ENCODE data around the gene SLC25A21.

Gene SLC25A21

DNA sequence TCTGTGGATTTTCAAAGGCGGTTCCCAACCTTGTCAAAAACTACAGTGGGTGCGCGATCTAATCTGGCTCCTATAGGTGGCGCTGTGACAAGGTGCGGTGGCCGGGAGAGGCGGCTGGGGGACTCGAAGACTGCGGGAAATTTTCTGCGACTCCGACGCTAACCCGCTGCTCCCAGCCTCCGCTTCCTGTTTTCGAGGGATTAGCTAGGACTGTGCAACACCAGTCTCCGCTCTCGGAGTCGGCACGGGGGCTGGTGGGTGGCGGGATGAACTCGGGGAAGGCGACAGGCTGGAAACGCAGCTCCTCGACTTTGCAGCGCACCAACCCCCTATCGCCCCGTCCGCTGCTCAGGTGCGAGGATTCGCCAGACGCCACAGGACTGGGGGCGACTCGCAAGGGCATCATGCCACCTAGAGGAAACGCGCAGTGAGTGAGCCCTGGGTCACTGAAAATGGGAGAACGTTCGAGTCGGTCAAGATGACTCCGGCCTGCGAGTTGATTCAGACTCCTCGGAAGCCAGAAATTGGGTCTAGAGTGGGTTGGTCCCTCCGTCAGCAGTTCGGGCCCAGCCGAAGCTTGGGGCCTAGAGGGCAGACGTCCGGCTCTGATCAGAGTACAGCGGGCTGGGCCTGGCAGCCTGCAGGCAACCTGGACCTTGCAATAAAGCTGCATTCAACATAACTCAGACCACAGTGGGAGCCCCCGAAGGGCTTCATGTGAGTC is 516.3 kb downstream of the SLC25A21 start:
- H3K4me3 ChIP-seq (replicated peaks; ENCODE audit: low read depth, low read length) = 0 out of 2 replicates have a peak overlapping the region, but pooled peaks have one; percentile 4
- H3K27me3 ChIP-seq (replicated peaks; ENCODE audit: control insufficient read depth, insufficient read depth, low read length) = peaks cover 1% of the 10 kb centered on the region
- DNase-seq (ENCODE audit: extremely low read depth, insufficient read length) = no peak
- TF ChIP-seq, protein P1, sequence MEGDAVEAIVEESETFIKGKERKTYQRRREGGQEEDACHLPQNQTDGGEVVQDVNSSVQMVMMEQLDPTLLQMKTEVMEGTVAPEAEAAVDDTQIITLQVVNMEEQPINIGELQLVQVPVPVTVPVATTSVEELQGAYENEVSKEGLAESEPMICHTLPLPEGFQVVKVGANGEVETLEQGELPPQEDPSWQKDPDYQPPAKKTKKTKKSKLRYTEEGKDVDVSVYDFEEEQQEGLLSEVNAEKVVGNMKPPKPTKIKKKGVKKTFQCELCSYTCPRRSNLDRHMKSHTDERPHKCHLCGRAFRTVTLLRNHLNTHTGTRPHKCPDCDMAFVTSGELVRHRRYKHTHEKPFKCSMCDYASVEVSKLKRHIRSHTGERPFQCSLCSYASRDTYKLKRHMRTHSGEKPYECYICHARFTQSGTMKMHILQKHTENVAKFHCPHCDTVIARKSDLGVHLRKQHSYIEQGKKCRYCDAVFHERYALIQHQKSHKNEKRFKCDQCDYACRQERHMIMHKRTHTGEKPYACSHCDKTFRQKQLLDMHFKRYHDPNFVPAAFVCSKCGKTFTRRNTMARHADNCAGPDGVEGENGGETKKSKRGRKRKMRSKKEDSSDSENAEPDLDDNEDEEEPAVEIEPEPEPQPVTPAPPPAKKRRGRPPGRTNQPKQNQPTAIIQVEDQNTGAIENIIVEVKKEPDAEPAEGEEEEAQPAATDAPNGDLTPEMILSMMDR (IDR thresholded peaks at IDR 0.05; ENCODE audit: insufficient read depth, low read length, poor library complexity, severe bottlenecking) = peak; percentile 60
- H3K36me3 ChIP-seq (ENCODE audit: control insufficient read depth, insufficient read depth, low read length) = no peaks in the 10 kb centered on the region

- no peak for DNase-seq (ENCODE audit: extremely low read depth, insufficient read length)
- Histone ChIP-seq H3K27me3 (replicated peaks; ENCODE audit: control insufficient read depth, insufficient read depth, low read length) (peaks cover 1% of the 10 kb centered on the region), H3K36me3 (ENCODE audit: control insufficient read depth, insufficient read depth, low read length) (no peaks in the 10 kb centered on the region), H3K4me3 (replicated peaks; ENCODE audit: low read depth, low read length) (no peak overlapping the region)
- TF ChIP-seq, protein P1 (IDR thresholded peaks at IDR 0.05; ENCODE audit: insufficient read depth, low read length, poor library complexity, severe bottlenecking) = no peak
These were observed 516.8 kb downstream of the SLC25A21 start for GRCh38 chr14:36655571-36655962.

- TF ChIP-seq, protein P1 (IDR thresholded peaks at IDR 0.05; ENCODE audit: insufficient read depth, low read length, poor library complexity, severe bottlenecking) = no peak
- no peak overlapping the region for H3K4me3 ChIP-seq (replicated peaks; ENCODE audit: low read depth, low read length)
- peaks cover 1% of the 10 kb centered on the region for H3K27me3 ChIP-seq (replicated peaks; ENCODE audit: control insufficient read depth, insufficient read depth, low read length)
- no peaks in the 10 kb centered on the region for H3K36me3 ChIP-seq (ENCODE audit: control insufficient read depth, insufficient read depth, low read length)
- DNase-seq (ENCODE audit: extremely low read depth, insufficient read length) = no peak
These were observed 517.5 kb downstream of the SLC25A21 start for GRCh38 chr14:36654794-36655381.

DNA sequence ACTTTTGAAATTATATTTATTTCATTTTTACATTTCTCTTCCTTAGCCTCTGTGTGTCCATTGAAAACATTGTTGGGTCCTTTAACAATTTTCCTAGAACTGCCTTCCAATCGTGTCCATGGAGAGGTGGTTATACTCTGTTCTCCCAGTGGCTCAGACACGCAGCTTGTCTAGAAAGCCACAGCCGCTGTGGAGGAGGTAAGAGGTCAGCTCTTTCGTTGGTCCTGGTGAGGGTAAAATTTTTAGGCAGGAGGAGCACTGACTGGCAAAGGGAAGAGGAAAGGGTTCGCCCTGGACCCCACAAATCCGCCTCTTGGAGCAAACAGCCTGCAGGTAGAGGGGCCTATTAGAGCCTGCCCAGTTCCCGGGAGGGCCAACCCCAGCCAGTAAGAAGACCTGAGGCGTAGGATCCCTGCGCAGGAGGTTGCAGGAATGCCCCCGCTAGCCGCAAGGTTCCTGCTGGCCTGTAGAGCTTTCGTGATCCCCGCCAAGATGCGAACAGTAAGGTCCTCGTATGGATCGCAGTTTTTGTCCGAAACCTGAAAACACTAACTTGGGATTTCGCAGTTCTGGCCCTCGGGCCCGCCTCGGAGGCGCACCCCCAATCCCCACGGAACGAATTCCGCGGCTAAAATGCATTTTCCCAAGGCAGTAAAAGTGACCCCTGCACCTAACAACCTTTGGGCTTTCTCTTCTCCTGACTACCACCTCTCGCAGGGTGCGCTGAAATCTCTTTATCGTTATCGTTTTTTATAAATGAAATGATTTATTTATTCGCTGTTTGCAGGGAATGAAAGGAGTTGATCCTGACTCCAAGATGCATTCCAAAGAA is 518.2 kb downstream of the SLC25A21 start:
- Histone ChIP-seq H3K27me3 (replicated peaks; ENCODE audit: control insufficient read depth, insufficient read depth, low read length) (peaks cover 1% of the 10 kb centered on the region), H3K36me3 (ENCODE audit: control insufficient read depth, insufficient read depth, low read length) (no peaks in the 10 kb centered on the region), H3K4me3 (replicated peaks; ENCODE audit: low read depth, low read length) (no peak overlapping the region)
- no peak for DNase-seq (ENCODE audit: extremely low read depth, insufficient read length)
- TF ChIP-seq, protein P1 (IDR thresholded peaks at IDR 0.05; ENCODE audit: insufficient read depth, low read length, poor library complexity, severe bottlenecking) = no peak

DNA sequence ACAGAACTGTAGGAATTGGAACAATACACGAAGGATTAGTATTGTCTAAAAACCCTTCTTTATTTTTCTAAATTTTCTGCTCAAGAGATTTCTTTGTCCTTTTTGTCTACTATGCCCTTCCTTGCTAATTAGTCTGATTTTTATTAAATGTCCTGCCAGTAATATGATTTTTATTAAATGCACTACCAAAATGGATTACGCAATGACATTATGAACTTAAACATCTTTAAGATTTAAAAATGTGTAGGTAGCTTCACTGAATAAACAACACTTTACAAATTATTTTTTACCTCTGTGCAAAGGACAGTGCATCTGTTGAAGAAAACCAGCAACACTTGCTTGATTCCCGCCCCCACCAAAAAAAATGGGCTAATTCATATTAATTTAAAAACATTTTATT is 519.0 kb downstream of the SLC25A21 start:
- peaks cover 1% of the 10 kb centered on the region for H3K27me3 ChIP-seq (replicated peaks; ENCODE audit: control insufficient read depth, insufficient read depth, low read length)
- no peak for DNase-seq (ENCODE audit: extremely low read depth, insufficient read length)
- H3K36me3 ChIP-seq (ENCODE audit: control insufficient read depth, insufficient read depth, low read length) = no peaks in the 10 kb centered on the region
- TF ChIP-seq, protein P1 (IDR thresholded peaks at IDR 0.05; ENCODE audit: insufficient read depth, low read length, poor library complexity, severe bottlenecking) = no peak
- no peak overlapping the region for H3K4me3 ChIP-seq (replicated peaks; ENCODE audit: low read depth, low read length)
